ENCODE results near the gene PTP4A2.
"Not testable (repeated sequence)": the region's sequence is repeated elsewhere in the genome, so short reads cannot be mapped to it uniquely, and the experiment has no call there.

Gene PTP4A2

DNA sequence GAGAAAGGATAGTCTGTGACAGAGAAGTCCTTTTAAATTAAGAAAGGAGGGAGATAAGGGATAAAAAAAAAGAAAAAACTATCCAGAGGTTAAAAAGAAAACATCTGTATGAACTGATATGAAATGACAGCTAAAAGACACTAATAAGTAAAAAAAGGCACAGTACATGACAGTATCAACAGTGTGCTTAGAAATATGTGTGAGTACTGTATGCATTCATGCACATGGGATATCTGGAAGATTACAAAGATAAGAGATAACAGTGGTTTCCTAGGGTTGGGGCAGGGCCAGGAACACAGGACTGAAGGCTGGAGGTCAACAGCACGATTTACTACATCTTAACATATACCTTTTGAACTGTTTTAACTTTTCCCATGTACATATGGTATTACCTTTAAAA is 13.3 kb downstream of the PTP4A2 start:
- no peak for DNase-seq (ENCODE audit: low read depth in 2 of 2)

DNA sequence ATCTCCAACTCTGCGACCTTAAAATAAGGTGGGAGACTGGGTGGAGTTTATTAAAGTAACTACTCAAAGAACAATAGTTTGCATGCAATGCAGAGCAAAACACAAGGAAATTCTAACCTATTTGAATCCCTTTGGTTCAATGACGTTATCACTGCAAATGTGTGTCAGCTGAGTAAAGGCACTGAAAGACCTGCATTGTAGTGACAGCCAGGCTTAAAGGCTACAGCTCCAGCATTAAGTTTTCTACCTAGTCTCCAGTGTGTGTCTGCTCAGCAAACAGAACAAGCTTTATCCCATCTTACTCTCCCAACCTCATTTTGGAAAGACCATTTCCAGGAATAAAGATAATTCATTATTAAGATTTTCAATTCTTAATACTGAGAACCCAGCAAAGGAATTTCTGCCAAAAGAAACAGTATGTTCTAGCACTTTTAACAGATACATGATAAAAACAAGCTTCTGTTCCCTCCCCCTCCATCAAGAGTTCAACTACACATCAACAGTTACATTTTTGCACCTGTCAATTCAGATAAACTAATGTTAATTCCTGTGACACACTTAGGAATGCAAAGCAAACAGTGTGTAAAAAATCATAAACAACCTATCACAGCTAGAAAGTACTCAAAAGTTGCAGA is 14.2 kb downstream of the PTP4A2 start:
- no peak for DNase-seq (ENCODE audit: low read depth in 2 of 2)

DNA sequence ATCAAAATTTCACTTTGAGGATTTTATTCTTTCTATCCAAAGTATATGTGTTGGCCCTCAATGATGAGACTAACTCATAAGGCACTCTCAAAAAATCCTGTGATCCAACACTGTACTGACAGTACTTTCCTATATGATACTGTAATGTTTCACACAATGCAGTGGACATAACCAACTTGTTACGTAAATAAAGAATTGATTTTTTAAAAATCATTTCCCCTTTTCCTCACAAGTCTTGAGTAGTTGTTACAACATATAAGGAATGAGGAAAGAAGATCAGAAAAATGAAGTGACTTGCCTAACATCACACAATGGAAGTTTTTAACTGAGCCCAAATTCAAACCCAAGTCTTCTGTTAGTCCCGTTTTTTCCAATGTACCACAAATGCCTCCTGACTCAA is 17.2 kb downstream of the PTP4A2 start:
- no peak for DNase-seq (ENCODE audit: low read depth in 2 of 2)

DNA sequence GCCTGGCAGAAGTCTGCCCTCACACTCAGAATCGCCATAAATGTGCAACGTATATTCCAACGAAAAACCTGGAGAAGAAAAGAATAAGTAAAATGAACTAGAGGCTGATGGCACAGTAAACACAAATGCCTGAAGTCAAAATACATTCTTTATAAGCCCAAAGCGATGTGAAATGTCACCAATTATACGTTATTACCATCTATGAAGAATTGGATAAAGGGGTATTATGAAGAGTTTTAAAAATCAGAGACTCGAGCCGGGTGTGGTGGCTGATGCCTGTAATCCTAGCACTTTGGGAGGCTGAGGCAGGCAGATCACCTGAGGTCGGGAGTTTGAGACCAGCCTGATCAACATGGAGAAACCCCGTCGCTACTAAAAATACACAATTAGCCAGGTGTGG is 18.6 kb downstream of the PTP4A2 start:
- no peak for DNase-seq (ENCODE audit: low read depth in 2 of 2)

DNA sequence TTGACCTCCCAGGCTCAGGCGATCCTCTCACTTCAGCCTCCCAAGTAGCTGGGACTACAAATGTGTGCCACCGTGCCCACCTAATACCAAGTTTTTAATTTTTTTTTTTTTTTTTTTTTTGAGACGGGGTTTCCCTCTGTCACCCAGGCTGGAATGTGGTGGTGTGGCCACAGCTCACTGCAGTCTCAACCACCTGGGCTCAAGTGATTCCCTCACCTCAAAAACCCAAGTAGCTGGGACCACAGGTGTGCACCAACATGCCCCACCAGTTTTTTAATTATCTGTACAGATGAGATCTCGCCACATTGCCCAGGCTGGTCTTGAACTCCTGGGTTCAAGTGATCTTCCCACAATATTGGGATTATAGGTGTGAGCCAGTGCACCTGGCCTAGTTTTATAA is 22.7 kb downstream of the PTP4A2 start:
- DNase-seq (ENCODE audit: low read depth in 2 of 2), result no peak

DNA sequence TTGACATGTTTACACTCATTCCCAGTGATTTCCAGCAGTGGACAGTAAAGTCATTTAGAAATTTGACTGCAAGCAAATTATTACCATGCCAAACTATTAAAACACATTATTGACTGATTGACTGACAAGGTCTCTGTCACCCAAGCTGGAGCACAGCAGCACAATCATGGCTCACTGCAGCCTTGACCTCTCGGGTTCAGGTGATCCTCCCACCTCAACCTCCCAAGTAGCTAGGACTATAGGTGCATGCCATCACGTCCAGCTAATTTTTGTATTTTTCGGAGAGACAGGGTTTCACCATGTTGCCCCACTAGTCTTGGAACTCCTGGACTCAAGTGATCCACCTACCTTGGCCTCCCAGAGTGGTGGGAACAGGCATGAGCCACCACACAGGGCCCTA is 24.2 kb downstream of the PTP4A2 start:
- no peak for DNase-seq (ENCODE audit: low read depth in 2 of 2)

DNA sequence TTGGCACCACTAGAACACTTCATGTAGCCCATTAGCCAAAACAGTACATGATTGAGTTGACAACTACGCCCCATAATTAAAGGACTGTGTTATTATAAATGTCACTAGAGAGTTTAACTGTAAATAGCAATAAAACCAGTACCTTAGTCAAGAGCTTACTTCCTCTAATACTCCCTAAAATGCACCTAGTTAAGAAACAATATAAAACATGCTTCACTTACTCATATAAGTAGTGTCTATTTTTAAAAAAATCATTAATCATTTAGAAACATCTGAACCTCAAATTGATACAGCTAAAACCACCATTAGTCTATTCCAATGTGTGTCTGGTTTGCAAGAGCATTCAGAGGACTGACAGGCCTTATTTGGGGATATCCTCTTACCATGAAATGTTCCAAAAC is 25.3 kb downstream of the PTP4A2 start:
- no peak for DNase-seq (ENCODE audit: low read depth in 2 of 2)

DNA sequence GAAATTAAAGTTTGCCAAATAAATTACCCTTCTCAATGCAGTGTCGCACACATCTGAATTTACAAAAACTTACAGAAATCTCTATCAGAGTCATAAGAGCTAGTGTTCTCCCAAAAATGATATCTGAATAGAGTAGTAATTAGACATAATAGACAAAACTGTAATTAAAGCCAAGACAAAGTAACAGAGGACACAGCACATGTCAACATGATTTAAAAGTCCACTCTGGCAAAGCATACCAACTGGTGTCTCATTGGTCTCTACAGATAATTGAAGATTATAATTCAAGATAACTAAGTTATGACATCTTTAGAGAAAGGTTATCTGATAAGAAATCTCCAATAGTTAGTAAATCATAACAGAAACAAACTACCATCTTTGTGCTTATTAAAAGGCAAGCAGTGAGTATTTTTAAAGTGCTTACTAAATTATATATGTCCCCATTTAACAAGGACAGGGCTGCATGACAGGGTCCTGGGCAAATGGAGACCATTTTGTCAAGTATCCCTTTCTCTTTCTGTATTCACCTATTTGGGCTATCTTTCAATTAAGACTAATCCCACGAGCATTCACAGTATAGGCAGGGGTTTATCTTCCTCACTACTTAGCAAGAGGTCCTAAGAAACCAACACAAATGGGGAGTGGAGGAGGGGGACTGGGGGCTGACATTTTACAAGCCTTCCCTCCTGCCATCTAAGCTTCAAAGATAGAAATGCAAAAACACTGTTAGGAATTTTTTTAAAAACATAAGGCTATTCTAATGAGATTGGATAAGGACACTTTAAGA is 26.0 kb downstream of the PTP4A2 start:
- no peak for DNase-seq (ENCODE audit: low read depth in 2 of 2)

DNA sequence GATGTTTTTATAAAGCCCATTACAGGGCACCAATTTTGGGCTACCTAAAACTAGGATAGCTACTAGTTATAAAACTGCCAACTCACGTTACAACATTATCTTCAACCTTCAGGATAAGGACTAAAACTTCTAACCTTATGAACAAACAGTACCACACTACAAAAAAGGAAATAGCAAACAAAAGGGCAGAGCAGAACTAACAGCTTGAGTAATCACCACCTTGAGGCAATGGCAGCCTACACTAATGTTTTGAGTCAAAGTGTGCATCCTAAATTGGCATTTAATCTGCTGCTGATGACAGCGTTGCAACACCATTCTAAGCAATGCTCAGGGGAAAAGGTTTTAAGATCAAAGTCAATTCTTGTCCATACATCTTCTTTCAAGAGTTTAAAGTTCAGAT is 27.2 kb downstream of the PTP4A2 start:
- DNase-seq (ENCODE audit: low read depth in 2 of 2), result no peak

DNA sequence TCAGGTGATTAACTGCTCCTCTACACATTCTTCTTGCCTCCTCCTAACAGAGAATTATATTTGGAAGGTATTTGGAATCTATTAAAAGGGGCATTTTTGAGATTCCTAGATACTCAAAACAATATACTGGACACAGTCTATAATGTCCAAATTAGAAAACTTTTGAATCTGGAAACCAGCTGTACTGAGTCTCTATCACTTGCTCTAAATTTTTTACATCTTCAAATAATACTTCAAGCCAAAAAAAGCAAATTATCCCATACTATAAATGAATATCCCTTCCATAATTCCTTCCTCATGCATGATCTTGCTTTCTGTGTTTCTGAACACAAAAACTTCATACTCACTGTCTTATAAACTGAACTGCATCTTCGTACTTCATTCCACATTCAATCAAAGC is 28.5 kb downstream of the PTP4A2 start:
- DNase-seq (ENCODE audit: low read depth in 2 of 2), result no peak

DNA sequence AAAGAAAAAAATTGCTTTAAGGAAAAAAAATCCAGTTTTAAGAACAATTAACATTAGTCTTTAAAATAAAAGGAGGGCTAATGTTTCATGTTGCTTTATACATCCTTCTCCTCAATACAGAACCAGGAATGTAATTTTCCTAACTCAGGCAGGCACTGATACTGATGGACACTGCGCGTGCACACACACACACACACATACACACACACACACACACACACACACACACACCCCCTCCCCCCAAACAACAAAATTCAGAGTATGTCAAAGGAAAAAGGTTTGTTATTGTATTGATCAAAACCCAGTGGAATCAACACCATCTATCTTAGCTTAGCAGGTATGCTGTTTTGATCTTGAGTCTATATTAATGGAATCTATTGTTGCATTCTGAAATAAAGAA is 31.6 kb downstream of the PTP4A2 start:
- DNase-seq (ENCODE audit: low read depth in 2 of 2), result no peak

DNA sequence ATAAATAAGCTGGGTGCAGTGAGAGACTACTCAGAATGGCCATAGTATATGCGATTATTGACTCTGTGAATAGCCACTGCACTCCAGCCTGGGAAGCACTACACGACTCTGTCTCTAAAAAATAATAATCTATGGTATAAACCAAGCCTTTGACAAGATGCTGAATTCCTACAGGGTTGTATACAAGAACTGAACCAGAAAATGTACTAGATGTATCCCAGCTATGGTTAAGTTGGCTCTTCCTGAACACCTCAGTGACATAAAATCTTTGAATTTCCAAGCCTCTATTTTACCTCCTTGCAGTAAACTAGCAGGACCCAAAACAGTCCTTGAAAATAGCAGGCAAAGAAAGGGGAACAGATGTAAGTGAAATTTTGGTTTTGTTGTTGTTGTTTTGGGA is 32.5 kb downstream of the PTP4A2 start:
- DNase-seq (ENCODE audit: low read depth in 2 of 2), result no peak

DNA sequence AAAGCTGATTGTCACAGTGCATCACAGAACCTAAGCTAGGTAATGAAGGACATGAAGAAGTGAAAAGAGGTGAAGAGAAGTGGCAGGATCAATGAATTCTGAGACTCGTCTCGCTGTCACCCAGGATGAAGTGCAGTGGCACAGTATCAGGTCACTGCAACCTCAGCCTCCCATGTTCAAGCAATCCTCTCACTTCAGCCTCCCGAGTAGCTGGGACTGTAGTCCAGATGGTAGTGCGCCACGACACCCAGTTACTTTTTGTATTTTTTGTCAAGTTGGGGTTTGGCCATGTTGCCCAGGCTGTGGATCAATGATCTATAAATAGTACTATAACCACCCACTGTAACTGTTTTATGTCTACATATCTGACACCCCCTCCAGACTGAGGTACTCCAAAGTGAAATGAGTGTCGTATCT is 33.1 kb downstream of the PTP4A2 start:
- DNase-seq (ENCODE audit: low read depth in 2 of 2), result no peak

DNA sequence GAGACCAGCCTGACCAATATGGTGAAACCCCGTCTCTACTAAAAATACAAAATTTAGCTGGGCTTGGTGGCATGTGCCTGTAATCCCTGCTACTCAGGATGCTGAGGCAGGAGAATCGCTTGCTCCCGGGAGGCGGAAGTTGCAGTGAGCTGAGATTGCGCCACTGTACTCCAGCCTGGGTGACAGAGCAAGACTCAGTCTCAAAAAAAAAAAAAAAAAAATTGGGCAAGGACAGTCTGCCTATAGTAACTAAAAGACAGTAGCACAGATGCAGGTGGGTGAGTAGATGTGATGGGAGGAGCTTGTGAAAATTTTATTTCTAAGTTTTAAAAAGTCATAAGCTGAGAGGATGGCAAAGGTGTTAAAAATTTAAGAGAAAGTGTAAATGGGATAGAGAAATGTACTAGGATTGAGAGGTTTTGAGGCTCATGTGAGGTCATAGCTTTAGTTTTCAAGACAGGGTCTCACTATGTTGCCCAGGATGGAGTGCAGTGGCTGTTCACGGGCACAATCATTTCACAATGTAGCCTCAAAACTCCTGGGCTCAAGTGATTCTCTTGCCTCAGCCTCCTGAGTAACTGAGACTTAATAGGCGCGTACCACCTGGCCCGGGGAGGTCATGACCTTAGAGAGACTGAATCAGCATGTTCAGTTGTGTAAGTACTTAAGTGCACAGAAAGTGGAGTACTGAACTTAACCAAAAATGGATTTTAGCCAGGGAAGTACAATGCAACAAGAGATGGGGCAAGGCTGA is 33.7 kb downstream of the PTP4A2 start:
- DNase-seq (ENCODE audit: low read depth in 2 of 2), result no peak

DNA sequence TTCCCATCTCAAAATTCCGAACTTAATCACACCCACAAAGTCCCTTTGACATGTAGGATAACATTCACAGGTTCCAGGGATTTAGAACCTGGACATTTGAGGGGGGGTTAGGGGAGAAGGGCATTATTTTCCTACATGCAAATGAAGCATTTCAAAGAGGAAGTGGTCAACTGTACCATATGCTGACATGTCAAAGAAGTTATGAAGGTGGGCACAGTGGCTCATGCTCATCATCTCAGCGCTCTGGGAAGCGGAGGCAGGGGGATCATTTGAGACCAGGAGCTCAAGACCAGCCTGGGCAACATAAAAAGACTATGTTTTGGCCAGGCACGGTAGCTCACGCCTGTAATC is 35.7 kb downstream of the PTP4A2 start:
- no peak for DNase-seq (ENCODE audit: low read depth in 2 of 2)

DNA sequence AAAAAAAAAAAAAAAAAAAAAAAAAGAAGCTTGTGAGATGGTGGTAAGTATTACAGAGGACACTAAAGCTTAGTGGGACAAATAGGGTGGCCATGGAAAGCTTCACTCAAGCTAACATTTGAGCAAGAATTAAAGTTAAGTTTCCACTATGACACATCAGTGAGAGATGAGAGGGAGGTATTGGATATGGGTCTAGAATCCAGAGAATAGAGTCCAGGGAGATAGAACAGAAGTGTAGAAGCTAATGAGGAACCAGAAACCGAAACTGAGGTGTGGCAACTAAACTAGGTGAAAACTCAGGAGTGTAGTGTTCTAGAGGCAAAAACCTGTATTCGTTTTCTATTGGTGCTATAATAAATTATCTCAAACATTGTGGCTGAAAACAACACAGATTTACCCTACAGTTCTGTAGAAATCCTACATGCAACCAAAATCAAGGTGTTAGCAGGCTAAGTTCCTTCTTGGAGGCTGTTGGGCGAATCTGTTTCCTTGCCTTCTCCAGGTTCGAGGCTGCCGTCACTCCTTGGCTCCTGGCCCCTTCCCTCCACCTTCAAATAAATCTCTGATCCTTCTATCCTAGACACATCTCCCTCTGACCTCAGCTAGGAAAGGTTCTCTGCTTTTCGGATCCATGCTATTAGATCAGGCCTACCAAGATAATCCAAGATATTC is 36.2 kb downstream of the PTP4A2 start:
- DNase-seq (ENCODE audit: low read depth in 2 of 2), result no peak

DNA sequence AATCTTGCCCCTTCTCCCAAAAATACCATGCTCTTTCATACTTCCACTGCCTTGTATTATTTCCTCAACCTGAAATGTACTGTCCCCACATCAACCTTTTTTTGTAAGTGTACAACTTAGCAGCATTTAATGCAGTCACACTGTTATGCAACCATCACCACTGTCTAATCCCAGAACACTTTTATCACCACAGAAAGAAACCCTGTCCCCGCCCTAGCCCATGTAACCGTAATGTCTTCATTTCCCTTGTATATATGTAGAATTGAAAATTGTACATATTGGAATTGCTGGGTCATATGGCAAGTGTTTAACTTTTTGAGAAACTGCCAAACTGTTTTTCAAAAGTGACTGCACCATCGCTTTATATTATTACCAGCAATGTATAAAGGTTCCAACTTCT is 37.4 kb downstream of the PTP4A2 start:
- no peak for DNase-seq (ENCODE audit: low read depth in 2 of 2)

DNA sequence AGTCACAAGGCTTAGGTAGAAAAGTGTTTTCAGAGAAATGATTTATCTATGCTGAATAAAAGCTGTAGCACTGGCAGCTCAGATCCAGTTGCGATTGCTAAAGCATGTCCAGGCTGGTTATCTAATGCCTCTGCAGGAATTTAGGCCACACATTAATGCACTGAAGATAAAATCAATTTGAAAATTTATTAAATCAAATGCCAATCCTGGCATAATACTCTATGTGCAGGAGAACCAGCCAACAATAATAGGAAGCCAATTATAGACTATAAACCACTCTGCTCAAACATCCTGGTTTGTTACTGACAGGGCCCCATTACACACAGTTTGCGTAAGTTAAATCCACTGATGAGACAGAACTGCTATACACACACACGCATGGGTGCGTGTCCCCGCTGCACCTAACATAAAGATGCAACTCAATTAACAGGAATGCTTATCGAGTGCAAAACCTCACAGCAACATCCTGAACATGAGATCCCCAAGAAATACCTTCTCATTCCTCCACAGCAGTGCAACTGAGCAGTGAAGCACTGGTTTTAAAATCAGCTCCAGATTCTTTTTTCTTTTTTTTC is 40.6 kb downstream of the PTP4A2 start:
- no peak for DNase-seq (ENCODE audit: low read depth in 2 of 2)

DNA sequence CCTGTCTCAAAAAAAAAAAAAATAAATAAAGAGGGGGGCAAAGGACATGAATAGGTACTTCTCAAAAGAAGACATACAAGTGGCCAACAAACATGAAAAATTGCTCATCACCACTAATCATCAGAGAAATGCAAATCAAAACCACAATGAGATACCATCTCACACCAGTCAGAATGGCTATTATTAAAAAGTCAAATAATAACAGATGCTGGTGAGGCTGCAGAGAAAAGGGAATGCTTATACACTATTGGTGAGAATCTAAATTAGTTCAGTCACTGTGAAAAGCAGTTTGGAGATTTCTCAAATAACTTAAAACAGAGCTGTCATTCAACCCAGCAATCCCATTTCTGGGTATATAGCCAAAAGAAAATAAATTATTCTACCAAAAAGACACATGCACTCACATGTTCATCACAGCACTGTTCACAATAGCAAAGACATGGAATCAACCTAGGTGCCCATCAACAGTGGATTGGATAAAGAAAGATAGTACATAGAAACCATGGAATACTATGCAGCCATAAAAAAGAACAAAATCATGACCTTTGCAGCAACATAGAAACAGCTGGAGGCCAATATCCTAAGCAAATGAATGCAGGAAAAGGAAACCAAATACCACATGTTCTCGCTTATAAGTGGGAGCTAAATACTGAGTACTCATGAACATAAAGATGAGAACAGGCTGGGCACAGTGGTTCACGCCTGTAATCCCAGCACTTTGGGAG is 42.5 kb downstream of the PTP4A2 start:
- DNase-seq (ENCODE audit: low read depth in 2 of 2), result not testable (repeated sequence)

DNA sequence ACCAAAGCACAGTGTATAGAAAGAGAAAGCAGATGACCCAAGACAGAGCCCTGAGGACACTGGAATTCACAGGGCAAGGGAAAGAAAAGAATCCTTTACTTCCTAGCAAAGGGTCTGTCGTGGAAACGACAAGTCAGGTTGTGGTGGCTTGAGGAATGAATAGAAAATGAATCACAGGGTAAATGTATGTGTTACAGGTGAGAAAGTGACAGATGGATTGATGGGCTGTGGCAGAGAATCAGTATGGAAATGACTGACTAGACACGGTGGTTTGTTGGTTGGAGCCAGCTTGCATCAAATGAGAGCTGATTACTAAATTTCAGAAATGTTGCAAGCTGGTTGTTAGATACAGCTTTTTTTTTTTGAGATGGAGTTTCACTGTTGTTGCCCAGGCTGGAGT is 46.9 kb downstream of the PTP4A2 start:
- DNase-seq (ENCODE audit: low read depth in 2 of 2), result no peak

DNA sequence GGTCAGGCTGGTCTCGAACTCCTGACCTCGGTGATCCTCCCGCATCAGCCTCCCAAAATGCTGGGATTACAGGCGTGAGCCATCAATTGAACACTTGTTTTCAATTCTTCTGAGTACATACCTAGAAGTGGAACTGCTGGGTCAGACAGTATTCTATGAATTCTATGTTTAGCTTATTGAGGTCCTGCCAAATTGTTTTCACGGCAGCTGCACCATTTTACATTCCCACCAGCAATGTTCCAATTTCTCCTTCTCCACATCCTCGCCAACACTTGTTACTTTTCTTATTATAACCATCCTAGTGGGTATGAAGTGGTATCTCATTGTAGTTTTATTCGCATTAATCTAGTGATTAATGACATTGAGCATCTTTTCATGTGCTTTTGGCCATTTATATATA is 49.9 kb downstream of the PTP4A2 start:
- DNase-seq (ENCODE audit: low read depth in 2 of 2), result no peak

DNA sequence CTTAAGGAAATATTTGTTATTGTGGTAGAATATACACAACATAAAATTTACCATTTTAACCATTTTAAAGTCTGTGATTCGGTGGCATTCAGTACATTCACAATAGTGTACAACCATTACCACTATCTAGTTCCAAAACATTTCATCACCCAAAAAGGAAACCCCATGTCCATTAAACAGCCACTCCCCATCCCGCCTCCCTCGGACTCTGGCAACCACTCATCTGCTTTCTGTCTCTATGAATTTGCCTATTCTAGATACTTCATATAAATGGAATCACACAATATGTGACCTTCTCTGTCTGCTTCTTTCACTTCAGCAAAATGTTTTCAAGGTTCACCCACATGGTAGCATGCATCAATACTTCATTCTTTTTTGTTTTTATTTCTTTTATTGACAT is 51.3 kb downstream of the PTP4A2 start:
- no peak for DNase-seq (ENCODE audit: low read depth in 2 of 2)

All from stimulated activated CD8-positive, alpha-beta memory T cell treated with anti-CD3 and anti-CD28 coated beads, Interleukin-15, amount 100 ng/mL, for 4 hours (primary cell).